HepG2 (cell line): Measurements from ENCODE around the gene ACADVL. TPM values are rescaled to one million over a fixed set of nuclear protein-coding genes. Genes with fewer than 3 reads are reported as not detected.

Source experiments
- ASH2L ChIP-seq: fragments of 300-600, 200-600 bp; sonication (generic); IDR thresholded peaks from 2 replicates; pipeline ENCODE4 v1.7.0; 2017; ENCODE audit warnings: low read depth, mild to moderate bottlenecking, moderate library complexity, mixed read lengths, low read length; ENCODE audit not compliant: insufficient read length
- FIP1L1 ChIP-seq: fragments of 200-400 bp; formaldehyde crosslinking; IDR thresholded peaks from 2 replicates; pipeline ENCODE4 v1.6.1; 2018; ENCODE audit warnings: low read depth, mild to moderate bottlenecking, low read length, moderate library complexity, borderline replicate concordance; ENCODE audit not compliant: insufficient read depth
- GZF1 ChIP-seq: sonication (generic); formaldehyde crosslinking; IDR thresholded peaks from 2 replicates; pipeline ENCODE4 v1.5.1; 2020; ENCODE audit warnings: mild to moderate bottlenecking, missing genetic modification reagents
- HCFC1 ChIP-seq: fragments of 150-350 bp; IDR thresholded peaks from 2 replicates; pipeline ENCODE4 v1.6.1; 2014; ENCODE audit warnings: low read depth, low read length
- HNRNPUL1 ChIP-seq: fragments of 200-400 bp; formaldehyde crosslinking; IDR thresholded peaks from 2 replicates; pipeline ENCODE4 v1.6.1; 2017; ENCODE audit warnings: low read depth, mild to moderate bottlenecking, low read length, moderate library complexity
- NBN ChIP-seq: fragments of 450-650 bp; conservative IDR thresholded peaks from 2 replicates; pipeline ENCODE4 v1.6.1; 2017
- NFATC3 ChIP-seq: sonication (generic); formaldehyde crosslinking; IDR thresholded peaks from 2 replicates; pipeline ENCODE4 v1.5.1; 2020; ENCODE audit warnings: mild to moderate bottlenecking, missing genetic modification reagents
- NFKB2 ChIP-seq: sonication (generic); formaldehyde crosslinking; IDR thresholded peaks from 2 replicates; pipeline ENCODE4 v1.4.0; 2020; ENCODE audit warnings: missing genetic modification reagents, borderline replicate concordance
- REPIN1 ChIP-seq: sonication (generic); formaldehyde crosslinking; IDR thresholded peaks from 2 replicates; pipeline ENCODE4 v1.8.0; 2022; ENCODE audit warnings: missing genetic modification reagents, low read depth, mild to moderate bottlenecking, borderline replicate concordance
- SP2 ChIP-seq: sonication (generic); formaldehyde crosslinking; IDR thresholded peaks from 2 replicates; pipeline ENCODE4 v1.5.1; 2020; ENCODE audit warnings: mild to moderate bottlenecking, missing genetic modification reagents
- ZNF326 ChIP-seq: sonication (generic); formaldehyde crosslinking; IDR thresholded peaks from 2 replicates; pipeline ENCODE4 v1.4.0; 2020; ENCODE audit warnings: missing genetic modification reagents, borderline replicate concordance
- ZSCAN22 ChIP-seq: sonication (generic); formaldehyde crosslinking; IDR thresholded peaks from 2 replicates; pipeline ENCODE4 v1.4.0; 2020; ENCODE audit warnings: mild to moderate bottlenecking, missing genetic modification reagents
- polyA plus RNA-seq, 8 experiments: library from polyadenylated mRNA; depleted of rRNA in 3 of 8; stranded (reverse) in 7 of 8; unstranded in 1 of 8; fragments of >200 nt; fragmentation: Illumina TruSeq in 4 of 8; extraction: Trizol in 4 of 8; gene quantifications; 2 replicates each; pipeline versions ENCODE4 v1.2.1 to v1.2.3, GENCODE V29; 2011 to 2016; ENCODE audit warnings: low read depth in 4 of 8, missing spikeins in 1 of 8, mixed read lengths in 1 of 8; ENCODE audit not compliant: insufficient read depth in 1 of 8
- total RNA-seq, 5 experiments: library from RNA; depleted of rRNA; stranded (reverse); fragments of >200 nt; fragmentation: Illumina TruSeq; extraction: Trizol; gene quantifications; 2 replicates each; pipeline ENCODE4 v1.2.3, GENCODE V29; 2016; ENCODE audit warnings: low read depth in 1 of 5
- TF ChIP-seq, protein P1 (sequence below): sonication (generic); formaldehyde crosslinking; IDR thresholded peaks from 2 replicates; pipeline ENCODE4 v1.4.0; 2020; ENCODE audit warnings: mild to moderate bottlenecking, missing genetic modification reagents
- TF ChIP-seq, protein P2 (sequence below): sonication (generic); formaldehyde crosslinking; IDR thresholded peaks from 2 replicates; pipeline ENCODE4 v1.5.0; 2020; ENCODE audit warnings: missing genetic modification reagents, mild to moderate bottlenecking, borderline replicate concordance
- TF ChIP-seq, protein P3 (sequence below): sonication (generic); formaldehyde crosslinking; IDR thresholded peaks from 2 replicates; pipeline ENCODE4 v1.8.1; 2023; ENCODE audit warnings: mild to moderate bottlenecking, moderate library complexity, missing genetic modification reagents
- TF ChIP-seq, protein P4 (sequence below): sonication (generic); formaldehyde crosslinking; conservative IDR thresholded peaks from 2 replicates; pipeline ENCODE4 v1.4.0; 2020; ENCODE audit warnings: missing genetic modification reagents
- TF ChIP-seq, protein P5 (sequence below): IDR thresholded peaks from 2 replicates; pipeline ENCODE4 v1.6.1; 2016; ENCODE audit warnings: missing genetic modification reagents, missing compliant biosample characterization
- TF ChIP-seq, protein P6 (sequence below): sonication (generic); formaldehyde crosslinking; IDR thresholded peaks from 2 replicates; pipeline ENCODE4 v1.5.0; 2020; ENCODE audit warnings: mild to moderate bottlenecking, missing genetic modification reagents, borderline replicate concordance
- TF ChIP-seq, protein P7 (sequence below): sonication (generic); formaldehyde crosslinking; IDR thresholded peaks from 2 replicates; pipeline ENCODE4 v1.8.1; 2023; ENCODE audit warnings: mild to moderate bottlenecking, missing genetic modification reagents

The ACADVL gene
- total and polyA plus RNA-seq, 2 of the 13 experiments (the other 11 are each of a cell fraction or from before 2014, with no cell fraction given), result 219 to 412 TPM

DNA sequence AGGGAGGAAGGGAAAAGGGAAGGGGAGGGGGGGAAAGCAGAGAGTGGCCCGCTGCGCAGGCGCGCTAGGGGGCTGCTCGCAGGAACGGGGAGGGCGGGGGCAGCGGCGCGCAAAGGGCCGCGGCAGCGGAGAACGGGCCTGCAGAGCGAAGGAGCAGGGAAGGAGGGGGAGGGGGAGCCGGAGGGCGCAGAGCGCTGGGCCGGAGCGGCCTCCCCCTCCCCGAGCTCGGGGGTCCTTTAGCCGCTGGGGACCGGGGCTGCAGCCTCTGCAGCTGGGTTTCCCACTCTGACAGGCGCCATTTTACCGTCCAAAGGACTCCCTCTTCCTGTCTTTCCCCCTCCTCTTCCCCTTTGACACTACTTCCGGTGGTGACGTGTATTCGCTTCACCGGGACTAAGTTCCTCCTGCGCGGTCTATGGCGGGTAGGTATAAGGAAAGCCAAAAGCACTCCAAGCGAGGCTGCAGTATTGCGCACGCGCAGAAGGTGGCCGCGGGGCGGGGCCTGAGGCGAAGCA is 32.0 kb downstream of the ACADVL start, which contains the start of gene CTDNEP1 (continued):
- TF ChIP-seq, protein P1, sequence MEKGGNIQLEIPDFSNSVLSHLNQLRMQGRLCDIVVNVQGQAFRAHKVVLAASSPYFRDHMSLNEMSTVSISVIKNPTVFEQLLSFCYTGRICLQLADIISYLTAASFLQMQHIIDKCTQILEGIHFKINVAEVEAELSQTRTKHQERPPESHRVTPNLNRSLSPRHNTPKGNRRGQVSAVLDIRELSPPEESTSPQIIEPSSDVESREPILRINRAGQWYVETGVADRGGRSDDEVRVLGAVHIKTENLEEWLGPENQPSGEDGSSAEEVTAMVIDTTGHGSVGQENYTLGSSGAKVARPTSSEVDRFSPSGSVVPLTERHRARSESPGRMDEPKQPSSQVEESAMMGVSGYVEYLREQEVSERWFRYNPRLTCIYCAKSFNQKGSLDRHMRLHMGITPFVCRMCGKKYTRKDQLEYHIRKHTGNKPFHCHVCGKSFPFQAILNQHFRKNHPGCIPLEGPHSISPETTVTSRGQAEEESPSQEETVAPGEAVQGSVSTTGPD, result no peak
- TF ChIP-seq, protein P2, sequence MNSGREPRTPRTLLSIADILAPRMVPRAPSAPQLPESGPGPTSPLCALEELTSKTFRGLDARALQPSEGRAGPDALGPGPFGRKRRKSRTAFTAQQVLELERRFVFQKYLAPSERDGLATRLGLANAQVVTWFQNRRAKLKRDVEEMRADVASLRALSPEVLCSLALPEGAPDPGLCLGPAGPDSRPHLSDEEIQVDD (CRISPR knock-in tag), result no peak
- TF ChIP-seq HCFC1 (peak; percentile 46; the same call in 1 of the 2 replicates), NBN (no peak), FIP1L1 (no peak), NFKB2 (CRISPR knock-in tag) (no peak), SP2 (peak; percentile 65), ASH2L (peak; percentile 23), HNRNPUL1 (no peak), GZF1 (CRISPR knock-in tag) (no peak; the same call in 1 of the 2 replicates), ZNF326 (CRISPR knock-in tag) (no peak), NFATC3 (CRISPR knock-in tag) (no peak), ZSCAN22 (CRISPR knock-in tag) (no peak), REPIN1 (CRISPR knock-in tag) (no peak)
- TF ChIP-seq, protein P3, sequence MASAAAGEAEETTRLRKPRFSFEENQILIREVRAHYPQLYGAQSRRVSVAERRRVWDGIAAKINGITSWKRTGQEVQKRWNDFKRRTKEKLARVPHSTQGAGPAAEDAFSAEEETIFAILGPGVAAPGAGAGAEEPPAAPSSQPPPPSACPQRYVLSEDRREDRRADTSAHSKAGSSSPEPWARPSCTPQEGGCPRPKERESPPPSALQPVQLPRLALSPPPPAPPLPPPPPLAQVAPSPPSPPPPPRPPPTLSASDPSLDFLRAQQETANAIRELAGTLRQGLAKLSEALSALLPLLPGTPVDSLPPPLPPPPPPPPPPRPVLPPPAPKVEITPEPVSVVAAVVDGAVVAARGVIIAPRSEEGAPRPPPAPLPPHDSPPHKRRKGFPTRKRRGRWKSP (CRISPR knock-in tag), result no peak
- TF ChIP-seq, protein P4, sequence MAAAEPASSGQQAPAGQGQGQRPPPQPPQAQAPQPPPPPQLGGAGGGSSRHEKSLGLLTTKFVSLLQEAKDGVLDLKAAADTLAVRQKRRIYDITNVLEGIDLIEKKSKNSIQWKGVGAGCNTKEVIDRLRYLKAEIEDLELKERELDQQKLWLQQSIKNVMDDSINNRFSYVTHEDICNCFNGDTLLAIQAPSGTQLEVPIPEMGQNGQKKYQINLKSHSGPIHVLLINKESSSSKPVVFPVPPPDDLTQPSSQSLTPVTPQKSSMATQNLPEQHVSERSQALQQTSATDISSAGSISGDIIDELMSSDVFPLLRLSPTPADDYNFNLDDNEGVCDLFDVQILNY, result 0 out of 2 replicates have a peak, but pooled peaks have one; percentile 20
- TF ChIP-seq, protein P5, sequence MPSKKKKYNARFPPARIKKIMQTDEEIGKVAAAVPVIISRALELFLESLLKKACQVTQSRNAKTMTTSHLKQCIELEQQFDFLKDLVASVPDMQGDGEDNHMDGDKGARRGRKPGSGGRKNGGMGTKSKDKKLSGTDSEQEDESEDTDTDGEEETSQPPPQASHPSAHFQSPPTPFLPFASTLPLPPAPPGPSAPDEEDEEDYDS (CRISPR knock-in tag), result peak; percentile 76
- TF ChIP-seq, protein P6, sequence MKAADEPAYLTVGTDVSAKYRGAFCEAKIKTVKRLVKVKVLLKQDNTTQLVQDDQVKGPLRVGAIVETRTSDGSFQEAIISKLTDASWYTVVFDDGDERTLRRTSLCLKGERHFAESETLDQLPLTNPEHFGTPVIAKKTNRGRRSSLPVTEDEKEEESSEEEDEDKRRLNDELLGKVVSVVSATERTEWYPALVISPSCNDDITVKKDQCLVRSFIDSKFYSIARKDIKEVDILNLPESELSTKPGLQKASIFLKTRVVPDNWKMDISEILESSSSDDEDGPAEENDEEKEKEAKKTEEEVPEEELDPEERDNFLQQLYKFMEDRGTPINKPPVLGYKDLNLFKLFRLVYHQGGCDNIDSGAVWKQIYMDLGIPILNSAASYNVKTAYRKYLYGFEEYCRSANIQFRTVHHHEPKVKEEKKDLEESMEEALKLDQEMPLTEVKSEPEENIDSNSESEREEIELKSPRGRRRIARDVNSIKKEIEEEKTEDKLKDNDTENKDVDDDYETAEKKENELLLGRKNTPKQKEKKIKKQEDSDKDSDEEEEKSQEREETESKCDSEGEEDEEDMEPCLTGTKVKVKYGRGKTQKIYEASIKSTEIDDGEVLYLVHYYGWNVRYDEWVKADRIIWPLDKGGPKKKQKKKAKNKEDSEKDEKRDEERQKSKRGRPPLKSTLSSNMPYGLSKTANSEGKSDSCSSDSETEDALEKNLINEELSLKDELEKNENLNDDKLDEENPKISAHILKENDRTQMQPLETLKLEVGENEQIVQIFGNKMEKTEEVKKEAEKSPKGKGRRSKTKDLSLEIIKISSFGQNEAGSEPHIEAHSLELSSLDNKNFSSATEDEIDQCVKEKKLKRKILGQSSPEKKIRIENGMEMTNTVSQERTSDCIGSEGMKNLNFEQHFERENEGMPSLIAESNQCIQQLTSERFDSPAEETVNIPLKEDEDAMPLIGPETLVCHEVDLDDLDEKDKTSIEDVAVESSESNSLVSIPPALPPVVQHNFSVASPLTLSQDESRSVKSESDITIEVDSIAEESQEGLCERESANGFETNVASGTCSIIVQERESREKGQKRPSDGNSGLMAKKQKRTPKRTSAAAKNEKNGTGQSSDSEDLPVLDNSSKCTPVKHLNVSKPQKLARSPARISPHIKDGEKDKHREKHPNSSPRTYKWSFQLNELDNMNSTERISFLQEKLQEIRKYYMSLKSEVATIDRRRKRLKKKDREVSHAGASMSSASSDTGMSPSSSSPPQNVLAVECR (CRISPR knock-in tag), result no peak
- TF ChIP-seq, protein P7, sequence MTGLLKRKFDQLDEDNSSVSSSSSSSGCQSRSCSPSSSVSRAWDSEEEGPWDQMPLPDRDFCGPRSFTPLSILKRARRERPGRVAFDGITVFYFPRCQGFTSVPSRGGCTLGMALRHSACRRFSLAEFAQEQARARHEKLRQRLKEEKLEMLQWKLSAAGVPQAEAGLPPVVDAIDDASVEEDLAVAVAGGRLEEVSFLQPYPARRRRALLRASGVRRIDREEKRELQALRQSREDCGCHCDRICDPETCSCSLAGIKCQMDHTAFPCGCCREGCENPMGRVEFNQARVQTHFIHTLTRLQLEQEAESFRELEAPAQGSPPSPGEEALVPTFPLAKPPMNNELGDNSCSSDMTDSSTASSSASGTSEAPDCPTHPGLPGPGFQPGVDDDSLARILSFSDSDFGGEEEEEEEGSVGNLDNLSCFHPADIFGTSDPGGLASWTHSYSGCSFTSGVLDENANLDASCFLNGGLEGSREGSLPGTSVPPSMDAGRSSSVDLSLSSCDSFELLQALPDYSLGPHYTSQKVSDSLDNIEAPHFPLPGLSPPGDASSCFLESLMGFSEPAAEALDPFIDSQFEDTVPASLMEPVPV (CRISPR knock-in tag), result peak; percentile 71; the same call in 1 of the 2 replicates
